OCI-LY1 (cell line): ENCODE measurements around the gene CCDC150.

Experiments used
- H2AFZ ChIP-seq: fragments of 200-600 bp; sonication (generic), shearing (Covaris generic); 2 replicates; pipeline ENCODE4 v1.6.0; 2014; ENCODE audit warnings: antibody characterized with exemption, mild to moderate bottlenecking, low read length
- H3F3A ChIP-seq: fragments of 200-600 bp; sonication (generic), shearing (Covaris generic); 2 replicates; pipeline ENCODE4 v1.6.0; 2014; ENCODE audit warnings: mild to moderate bottlenecking, antibody characterized with exemption, low read length, moderate library complexity; ENCODE audit not compliant: insufficient read depth
- H3K27ac ChIP-seq: fragments of 200-600 bp; sonication (generic); 2 replicates; pipeline ENCODE4 v1.5.1; 2014; ENCODE audit warnings: low read length, mixed run types, mild to moderate bottlenecking, low read depth; ENCODE audit not compliant: poor library complexity, severe bottlenecking
- H3K27me3 ChIP-seq: fragments of 200-600 bp; sonication (generic); 2 replicates; pipeline ENCODE4 v1.6.0; 2014; ENCODE audit warnings: antibody characterized with exemption, mild to moderate bottlenecking, low read length, moderate library complexity; ENCODE audit not compliant: insufficient read depth
- H3K36me3 ChIP-seq: fragments of 200-600 bp; sonication (generic); 2 replicates; pipeline ENCODE4 v1.6.1; 2014; ENCODE audit warnings: mild to moderate bottlenecking, antibody characterized with exemption, low read length, moderate library complexity, mixed read lengths; ENCODE audit not compliant: insufficient read depth
- H3K4me1 ChIP-seq: fragments of 200-600 bp; sonication (generic); 2 replicates; pipeline ENCODE4 v1.5.1; 2014; ENCODE audit warnings: mild to moderate bottlenecking, low read length, moderate library complexity; ENCODE audit not compliant: insufficient read depth, severe bottlenecking
- H3K4me2 ChIP-seq: fragments of 200-600 bp; sonication (generic), shearing (Covaris generic); 2 replicates; pipeline ENCODE4 v1.6.1; 2014; ENCODE audit warnings: low read length
- H3K4me3 ChIP-seq: fragments of 200-600 bp; sonication (generic); 2 replicates; pipeline ENCODE4 v1.5.1; 2014; ENCODE audit warnings: low read length, low read depth, mild to moderate bottlenecking, mixed read lengths; ENCODE audit not compliant: poor library complexity, severe bottlenecking
- H3K79me2 ChIP-seq: fragments of 200-600 bp; shearing (Covaris generic); 2 replicates; pipeline ENCODE4 v1.6.1; 2016; ENCODE audit warnings: mixed run types, low read length, mixed read lengths; ENCODE audit not compliant: insufficient read depth
- H3K9ac ChIP-seq: fragments of 200-600 bp; sonication (generic), shearing (Covaris generic); 2 replicates; pipeline ENCODE4 v1.6.1; 2014; ENCODE audit warnings: mild to moderate bottlenecking, low read length, mixed read lengths
- H3K9me2 ChIP-seq: fragments of 200-600 bp; sonication (generic), shearing (Covaris generic); 2 replicates; pipeline ENCODE4 v1.6.1; 2014; ENCODE audit warnings: low read depth, mild to moderate bottlenecking, low read length, mixed read lengths
- H3K9me3 ChIP-seq: fragments of 200-600 bp; shearing (Covaris generic); 2 replicates; pipeline ENCODE4 v1.6.1; 2014; ENCODE audit warnings: low read length, mixed read lengths
- H4K20me1 ChIP-seq: fragments of 200-600 bp; sonication (generic), shearing (Covaris generic); 2 replicates; pipeline ENCODE4 v1.6.0; 2016; ENCODE audit warnings: mild to moderate bottlenecking, low read length; ENCODE audit not compliant: insufficient read depth
- EZH2 ChIP-seq: fragments of 200-600 bp; sonication (generic), shearing (Covaris generic); IDR thresholded peaks from 2 replicates; pipeline ENCODE4 v1.8.0; 2017; ENCODE audit warnings: borderline replicate concordance, mixed run types, mild to moderate bottlenecking, antibody characterized with exemption, low read length, moderate library complexity, mixed read lengths
- TF ChIP-seq, protein P1 (sequence below): fragments of 200-600 bp; sonication (generic), shearing (Covaris generic); IDR thresholded peaks from 2 replicates; pipeline ENCODE4 v1.5.1; 2017; ENCODE audit warnings: mild to moderate bottlenecking, antibody characterized with exemption, low read length, moderate library complexity, mixed read lengths

CCDC150 gene

DNA sequence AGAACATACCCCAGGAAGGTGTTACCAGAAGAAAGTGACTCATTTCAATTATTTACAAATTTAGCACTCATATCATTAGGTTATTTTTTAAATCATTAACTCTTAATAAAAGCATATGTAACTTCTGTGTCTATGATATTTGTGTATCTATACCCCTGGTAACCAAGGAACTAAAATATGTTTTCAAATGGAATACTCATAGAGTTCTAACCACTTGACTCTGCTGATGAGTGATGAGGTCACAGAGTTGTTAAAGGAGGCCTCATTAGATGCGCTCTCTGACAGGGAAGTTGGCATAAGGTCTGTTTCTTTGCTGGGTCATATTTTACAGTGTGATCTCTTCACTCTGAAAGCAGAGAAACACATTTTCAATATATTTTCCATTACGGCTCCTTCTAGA is 73.4 kb downstream of the CCDC150 start:
- H3K4me1 ChIP-seq, result no peaks in the 10 kb centered on the region
- no peak overlapping the region for H3K4me2 ChIP-seq
- no peak overlapping the region for H3K27ac ChIP-seq
- H3K27me3 ChIP-seq, result no peaks in the 10 kb centered on the region
- no peaks in the 10 kb centered on the region for H3K79me2 ChIP-seq
- no peak overlapping the region for H3K4me3 ChIP-seq
- no peaks in the 10 kb centered on the region for H3K36me3 ChIP-seq
- no peaks in the 10 kb centered on the region for H3K9me3 ChIP-seq
- no peaks in the 10 kb centered on the region for H4K20me1 ChIP-seq
- no peak overlapping the region for H2AFZ ChIP-seq
- no peaks in the 10 kb centered on the region; the same call in 1 of the 2 replicates for H3F3A ChIP-seq
- no peaks in the 10 kb centered on the region for H3K9me2 ChIP-seq
- TF ChIP-seq, protein P1, sequence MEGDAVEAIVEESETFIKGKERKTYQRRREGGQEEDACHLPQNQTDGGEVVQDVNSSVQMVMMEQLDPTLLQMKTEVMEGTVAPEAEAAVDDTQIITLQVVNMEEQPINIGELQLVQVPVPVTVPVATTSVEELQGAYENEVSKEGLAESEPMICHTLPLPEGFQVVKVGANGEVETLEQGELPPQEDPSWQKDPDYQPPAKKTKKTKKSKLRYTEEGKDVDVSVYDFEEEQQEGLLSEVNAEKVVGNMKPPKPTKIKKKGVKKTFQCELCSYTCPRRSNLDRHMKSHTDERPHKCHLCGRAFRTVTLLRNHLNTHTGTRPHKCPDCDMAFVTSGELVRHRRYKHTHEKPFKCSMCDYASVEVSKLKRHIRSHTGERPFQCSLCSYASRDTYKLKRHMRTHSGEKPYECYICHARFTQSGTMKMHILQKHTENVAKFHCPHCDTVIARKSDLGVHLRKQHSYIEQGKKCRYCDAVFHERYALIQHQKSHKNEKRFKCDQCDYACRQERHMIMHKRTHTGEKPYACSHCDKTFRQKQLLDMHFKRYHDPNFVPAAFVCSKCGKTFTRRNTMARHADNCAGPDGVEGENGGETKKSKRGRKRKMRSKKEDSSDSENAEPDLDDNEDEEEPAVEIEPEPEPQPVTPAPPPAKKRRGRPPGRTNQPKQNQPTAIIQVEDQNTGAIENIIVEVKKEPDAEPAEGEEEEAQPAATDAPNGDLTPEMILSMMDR, result no peak
- TF ChIP-seq EZH2, result no peak
- no peak overlapping the region for H3K9ac ChIP-seq

DNA sequence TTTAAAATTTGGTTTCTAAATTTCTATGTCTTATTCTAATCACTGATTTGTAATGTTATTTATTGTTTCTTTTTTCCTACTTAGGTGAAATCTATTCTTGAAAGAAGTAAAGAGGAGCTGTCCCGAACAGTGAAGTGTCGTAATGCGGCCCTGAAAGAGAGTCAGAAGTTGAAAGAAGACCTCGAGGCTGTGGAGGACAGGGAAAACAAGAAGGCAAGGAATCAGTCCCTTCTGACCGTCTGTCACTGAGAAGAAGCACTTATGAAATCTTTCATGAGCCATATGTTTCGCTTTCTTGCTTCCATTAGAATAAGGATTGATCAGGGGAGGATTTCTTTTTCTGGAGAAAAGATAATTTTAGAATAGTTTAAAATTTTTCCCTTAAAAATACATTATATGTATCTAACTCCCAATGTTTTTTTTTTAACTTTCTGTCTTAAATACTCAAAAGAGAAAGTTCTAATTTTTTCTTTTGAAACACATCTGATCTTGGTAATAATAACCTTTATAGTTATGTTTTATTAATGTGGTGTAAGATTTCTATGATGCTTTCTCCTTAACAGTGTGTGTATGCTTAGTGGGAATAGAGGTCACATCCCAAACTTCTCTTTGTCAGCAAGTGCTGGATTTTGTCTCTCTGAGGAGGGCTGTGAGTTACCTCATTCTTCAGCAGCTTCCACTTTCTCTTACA is 79.0 kb downstream of the CCDC150 start:
- Histone ChIP-seq H4K20me1 (no peaks in the 10 kb centered on the region), H3K36me3 (peaks cover 25% of the 10 kb centered on the region), H3K9me2 (no peaks in the 10 kb centered on the region), H3K79me2 (no peaks in the 10 kb centered on the region), H3K4me1 (no peaks in the 10 kb centered on the region), H3K4me2 (no peak overlapping the region), H3F3A (no peaks in the 10 kb centered on the region), H3K4me3 (no peak overlapping the region), H3K27ac (no peak overlapping the region), H3K9ac (no peak overlapping the region), H3K9me3 (no peaks in the 10 kb centered on the region), H3K27me3 (no peaks in the 10 kb centered on the region), H2AFZ (no peak overlapping the region)
- TF ChIP-seq EZH2, result no peak
- TF ChIP-seq, protein P1, result no peak

DNA sequence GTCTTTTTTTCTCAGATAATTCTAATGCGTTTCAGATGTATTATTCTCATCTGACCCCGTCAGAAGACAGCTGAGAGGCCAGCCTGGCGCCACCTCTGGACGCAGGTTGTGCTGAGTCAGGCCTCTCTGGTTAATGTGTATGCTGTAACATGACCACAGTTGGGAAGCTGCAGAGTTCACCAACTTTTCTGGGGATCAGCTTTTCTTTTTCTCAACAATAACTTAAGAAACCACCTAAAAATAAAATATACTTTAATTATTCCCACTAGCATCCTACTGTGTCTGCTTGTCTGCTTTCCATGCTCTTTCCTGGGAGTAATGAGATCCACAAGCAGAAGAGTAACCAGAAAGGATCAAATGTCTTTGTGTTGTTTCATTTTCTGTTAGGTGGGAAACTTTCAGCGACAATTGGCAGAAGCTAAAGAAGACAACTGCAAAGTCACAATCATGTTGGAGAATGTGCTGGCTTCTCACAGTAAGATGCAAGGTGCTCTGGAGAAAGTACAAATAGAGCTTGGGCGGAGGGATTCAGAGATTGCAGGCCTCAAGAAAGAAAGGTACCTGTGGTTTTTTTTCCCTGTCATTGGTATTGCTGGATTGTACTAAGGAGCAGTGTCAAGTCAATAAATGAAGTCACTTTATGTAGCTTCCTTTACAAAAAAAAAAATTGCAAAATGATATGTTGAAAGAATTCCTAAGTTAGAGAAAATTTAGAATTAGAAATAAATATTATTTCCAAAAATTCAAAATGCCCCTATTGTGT is 79.8 kb downstream of the CCDC150 start:
- no peaks in the 10 kb centered on the region for H3K9me3 ChIP-seq
- no peaks in the 10 kb centered on the region for H3K27me3 ChIP-seq
- H3K4me3 ChIP-seq, result no peak overlapping the region
- no peaks in the 10 kb centered on the region for H3K79me2 ChIP-seq
- H3K36me3 ChIP-seq, result peaks cover 28% of the 10 kb centered on the region
- H2AFZ ChIP-seq, result no peak overlapping the region
- no peaks in the 10 kb centered on the region for H4K20me1 ChIP-seq
- H3K4me2 ChIP-seq, result no peak overlapping the region
- no peaks in the 10 kb centered on the region for H3F3A ChIP-seq
- H3K4me1 ChIP-seq, result no peaks in the 10 kb centered on the region
- H3K9ac ChIP-seq, result no peak overlapping the region
- no peak for TF ChIP-seq EZH2
- TF ChIP-seq, protein P1, result peak; percentile 26; the same call in 1 of the 2 replicates
- H3K9me2 ChIP-seq, result no peaks in the 10 kb centered on the region
- no peak overlapping the region for H3K27ac ChIP-seq
